Measurements from ENCODE around the gene UGT2B17.
"Not testable (repeated sequence)": the region's sequence is repeated elsewhere in the genome, so short reads cannot be mapped to it uniquely, and the experiment has no call there.

Gene UGT2B17

GRCh38 chr4:68569466-68570121 is 6.5 kb downstream of the UGT2B17 start:
- no peak overlapping the region for H3K9ac ChIP-seq

GRCh38 chr4:68569036-68569435 is 7.1 kb downstream of the UGT2B17 start:
- not testable (repeated sequence) for H3K36me3 ChIP-seq, H3K4me2 ChIP-seq, H3K4me3 ChIP-seq, H3K27ac ChIP-seq, H4K20me1 ChIP-seq, H3K27me3 ChIP-seq, H3K9ac ChIP-seq, H3K9me3 ChIP-seq, H3K4me1 ChIP-seq

More at GRCh38 chr4:68569466-68570121, 6.5 kb downstream of the UGT2B17 start:
- Histone ChIP-seq H3K27ac (no peak overlapping the region), H3K4me2 (no peak overlapping the region), H3K4me1 (no peaks in the 10 kb centered on the region), H3K27me3 (no peaks in the 10 kb centered on the region), H4K20me1 (no peaks in the 10 kb centered on the region), H3K4me3 (no peak overlapping the region), H3K9me3 (no peaks in the 10 kb centered on the region), H3K36me3 (no peaks in the 10 kb centered on the region)
- TF ChIP-seq Cebpa-rat (IDR thresholded peaks at IDR 0.05), result no peak

GRCh38 chr4:68568535-68568934 is 7.6 kb downstream of the UGT2B17 start:
- not testable (repeated sequence) for H3K9me3 ChIP-seq, H3K27ac ChIP-seq, H3K27me3 ChIP-seq, H3K4me3 ChIP-seq, H3K4me2 ChIP-seq, H4K20me1 ChIP-seq, H3K9ac ChIP-seq, H3K4me1 ChIP-seq, H3K36me3 ChIP-seq

GRCh38 chr4:68566364-68566763 is 9.8 kb downstream of the UGT2B17 start:
- not testable (repeated sequence) for H3K4me1 ChIP-seq, H4K20me1 ChIP-seq, H3K27ac ChIP-seq, H3K9me3 ChIP-seq, H3K4me2 ChIP-seq, H3K36me3 ChIP-seq, H3K27me3 ChIP-seq, H3K9ac ChIP-seq, H3K4me3 ChIP-seq

GRCh38 chr4:68565082-68565481 is 11.0 kb downstream of the UGT2B17 start:
- H3K4me2 ChIP-seq, H3K9ac ChIP-seq, H3K36me3 ChIP-seq, H3K9me3 ChIP-seq, H3K4me3 ChIP-seq, H3K27me3 ChIP-seq, H3K27ac ChIP-seq, H4K20me1 ChIP-seq, H3K4me1 ChIP-seq: not testable (repeated sequence)

- H3K27me3 ChIP-seq, H3K4me1 ChIP-seq, H3K4me3 ChIP-seq, H3K9me3 ChIP-seq, H3K27ac ChIP-seq, H3K4me2 ChIP-seq, H3K36me3 ChIP-seq, H4K20me1 ChIP-seq, H3K9ac ChIP-seq: not testable (repeated sequence)
Measured at GRCh38 chr4:68560364-68561070, 15.6 kb downstream of the UGT2B17 start.

GRCh38 chr4:68553830-68554229 is 22.3 kb downstream of the UGT2B17 start:
- H3K4me1 ChIP-seq, H3K9ac ChIP-seq, H3K4me2 ChIP-seq, H3K27me3 ChIP-seq, H3K27ac ChIP-seq, H3K9me3 ChIP-seq, H3K36me3 ChIP-seq, H3K4me3 ChIP-seq, H4K20me1 ChIP-seq: not testable (repeated sequence)

GRCh38 chr4:68552818-68553811 is 23.0 kb downstream of the UGT2B17 start:
- H3K36me3 ChIP-seq, H3K9ac ChIP-seq, H4K20me1 ChIP-seq, H3K9me3 ChIP-seq, H3K4me1 ChIP-seq, H3K4me2 ChIP-seq, H3K27me3 ChIP-seq, H3K4me3 ChIP-seq, H3K27ac ChIP-seq: not testable (repeated sequence)

- not testable (repeated sequence) for H3K36me3 ChIP-seq, H3K27me3 ChIP-seq, H3K4me3 ChIP-seq, H3K27ac ChIP-seq, H3K4me1 ChIP-seq, H3K4me2 ChIP-seq, H3K9me3 ChIP-seq, H4K20me1 ChIP-seq, H3K9ac ChIP-seq
Measured at GRCh38 chr4:68542742-68543141, 33.4 kb downstream of the UGT2B17 start.

- no peak overlapping the region for H3K27ac ChIP-seq
- H3K4me3 ChIP-seq, result no peak overlapping the region
- H3K4me1 ChIP-seq, result no peaks in the 10 kb centered on the region
- H3K4me2 ChIP-seq, result no peak overlapping the region
- no peaks in the 10 kb centered on the region for H3K27me3 ChIP-seq
- H3K9me3 ChIP-seq, result no peaks in the 10 kb centered on the region
- no peaks in the 10 kb centered on the region for H4K20me1 ChIP-seq
- H3K9ac ChIP-seq, result no peak overlapping the region
- no peak for TF ChIP-seq Cebpa-rat (IDR thresholded peaks at IDR 0.05)
- no peaks in the 10 kb centered on the region for H3K36me3 ChIP-seq
Measured at GRCh38 chr4:68536375-68536774, 39.7 kb downstream of the UGT2B17 start.

All from BLaER1 (cell line).